Measurements from ENCODE around the gene CYP3A4. TPM values are rescaled to one million over a fixed set of nuclear protein-coding genes. Genes with fewer than 3 reads are reported as not detected.
"Not testable (repeated sequence)": the region's sequence is repeated elsewhere in the genome, so short reads cannot be mapped to it uniquely, and the experiment has no call there.

Gene CYP3A4
- total RNA-seq, 6 experiments from 2014 or later, result not detected

DNA sequence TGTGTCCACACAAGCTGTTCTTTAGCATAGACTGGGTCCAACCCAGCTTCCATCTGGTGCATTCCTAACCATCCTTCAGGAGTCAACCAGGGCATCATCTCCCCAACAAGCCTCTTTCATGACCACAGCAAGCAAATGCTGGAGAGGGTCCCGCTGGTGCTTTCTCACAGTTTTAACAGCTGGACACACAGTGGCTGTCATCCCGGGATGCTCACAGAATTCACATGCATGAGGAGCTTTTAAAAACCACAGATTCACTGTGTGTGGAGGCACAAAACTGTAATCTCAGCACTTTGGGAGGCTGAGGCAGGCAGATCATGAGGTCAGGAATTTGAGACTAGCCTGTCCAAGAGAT is 42.6 kb downstream of the CYP3A4 start:
- no peaks in the 10 kb centered on the region; the same call in 1 of the 2 replicates for H3K9me3 Mint-ChIP-seq
- no peak for DNase-seq
- TF ChIP-seq, protein P1, sequence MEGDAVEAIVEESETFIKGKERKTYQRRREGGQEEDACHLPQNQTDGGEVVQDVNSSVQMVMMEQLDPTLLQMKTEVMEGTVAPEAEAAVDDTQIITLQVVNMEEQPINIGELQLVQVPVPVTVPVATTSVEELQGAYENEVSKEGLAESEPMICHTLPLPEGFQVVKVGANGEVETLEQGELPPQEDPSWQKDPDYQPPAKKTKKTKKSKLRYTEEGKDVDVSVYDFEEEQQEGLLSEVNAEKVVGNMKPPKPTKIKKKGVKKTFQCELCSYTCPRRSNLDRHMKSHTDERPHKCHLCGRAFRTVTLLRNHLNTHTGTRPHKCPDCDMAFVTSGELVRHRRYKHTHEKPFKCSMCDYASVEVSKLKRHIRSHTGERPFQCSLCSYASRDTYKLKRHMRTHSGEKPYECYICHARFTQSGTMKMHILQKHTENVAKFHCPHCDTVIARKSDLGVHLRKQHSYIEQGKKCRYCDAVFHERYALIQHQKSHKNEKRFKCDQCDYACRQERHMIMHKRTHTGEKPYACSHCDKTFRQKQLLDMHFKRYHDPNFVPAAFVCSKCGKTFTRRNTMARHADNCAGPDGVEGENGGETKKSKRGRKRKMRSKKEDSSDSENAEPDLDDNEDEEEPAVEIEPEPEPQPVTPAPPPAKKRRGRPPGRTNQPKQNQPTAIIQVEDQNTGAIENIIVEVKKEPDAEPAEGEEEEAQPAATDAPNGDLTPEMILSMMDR (IDR thresholded peaks at IDR 0.05), result no peak
- peaks cover 26% of the 10 kb centered on the region for H3K4me1 Mint-ChIP-seq (ENCODE audit: low read depth)
- H3K4me3 Mint-ChIP-seq, result no peak overlapping the region
- H3K27ac Mint-ChIP-seq, result no peak overlapping the region
- peaks cover 5% of the 10 kb centered on the region for H3K27me3 Mint-ChIP-seq (ENCODE audit: insufficient read depth)
- no peaks in the 10 kb centered on the region for H3K36me3 Mint-ChIP-seq (ENCODE audit: low read depth)

DNA sequence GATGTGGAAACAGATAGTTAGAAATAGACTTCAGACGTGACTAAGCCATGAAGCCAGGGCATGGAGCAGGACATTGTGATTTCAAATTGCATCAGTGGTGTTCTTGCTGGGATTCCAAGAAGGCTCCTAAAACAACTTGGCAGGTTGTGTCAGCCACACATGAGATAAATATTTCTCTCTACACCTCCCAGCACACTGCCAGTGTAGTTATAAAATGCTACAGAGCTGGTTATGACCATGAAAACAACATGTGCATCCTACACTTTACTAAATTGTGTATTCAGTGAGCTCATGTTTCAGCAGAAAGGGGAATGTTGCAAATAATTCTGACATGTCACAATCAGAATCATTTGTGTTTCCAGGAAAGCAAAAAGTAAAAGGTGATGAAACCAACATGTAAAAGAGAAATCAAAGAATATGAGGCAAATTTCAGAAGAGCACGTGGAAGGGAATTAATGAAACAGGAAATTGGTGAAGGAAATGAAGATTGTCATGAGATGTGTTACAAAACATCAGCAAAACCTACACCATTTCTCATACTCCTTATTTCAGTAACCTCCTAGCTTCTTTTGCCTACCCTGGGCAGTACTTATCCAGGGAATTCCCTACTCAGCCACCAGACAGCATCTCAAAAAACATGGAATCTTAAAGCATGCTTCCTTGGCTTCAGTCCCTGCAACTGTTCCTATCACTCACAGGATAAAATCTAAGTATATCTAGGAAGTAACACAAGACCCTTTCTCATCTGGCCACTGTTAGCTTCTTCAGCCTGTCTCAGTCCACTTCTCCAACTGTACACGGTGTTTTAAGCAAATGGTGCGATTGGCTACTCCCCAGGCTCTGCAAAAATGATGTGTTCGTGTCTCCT is 43.2 kb downstream of the CYP3A4 start:
- TF ChIP-seq, protein P1 (IDR thresholded peaks at IDR 0.05), result no peak
- no peak overlapping the region for H3K27ac Mint-ChIP-seq
- DNase-seq, result peak; percentile 74
- H3K9me3 Mint-ChIP-seq, result no peaks in the 10 kb centered on the region; the same call in 1 of the 2 replicates
- H3K27me3 Mint-ChIP-seq (ENCODE audit: insufficient read depth), result peaks cover 5% of the 10 kb centered on the region
- no peak overlapping the region for H3K4me3 Mint-ChIP-seq
- no peaks in the 10 kb centered on the region for H3K36me3 Mint-ChIP-seq (ENCODE audit: low read depth)
- peaks cover 26% of the 10 kb centered on the region for H3K4me1 Mint-ChIP-seq (ENCODE audit: low read depth)

DNA sequence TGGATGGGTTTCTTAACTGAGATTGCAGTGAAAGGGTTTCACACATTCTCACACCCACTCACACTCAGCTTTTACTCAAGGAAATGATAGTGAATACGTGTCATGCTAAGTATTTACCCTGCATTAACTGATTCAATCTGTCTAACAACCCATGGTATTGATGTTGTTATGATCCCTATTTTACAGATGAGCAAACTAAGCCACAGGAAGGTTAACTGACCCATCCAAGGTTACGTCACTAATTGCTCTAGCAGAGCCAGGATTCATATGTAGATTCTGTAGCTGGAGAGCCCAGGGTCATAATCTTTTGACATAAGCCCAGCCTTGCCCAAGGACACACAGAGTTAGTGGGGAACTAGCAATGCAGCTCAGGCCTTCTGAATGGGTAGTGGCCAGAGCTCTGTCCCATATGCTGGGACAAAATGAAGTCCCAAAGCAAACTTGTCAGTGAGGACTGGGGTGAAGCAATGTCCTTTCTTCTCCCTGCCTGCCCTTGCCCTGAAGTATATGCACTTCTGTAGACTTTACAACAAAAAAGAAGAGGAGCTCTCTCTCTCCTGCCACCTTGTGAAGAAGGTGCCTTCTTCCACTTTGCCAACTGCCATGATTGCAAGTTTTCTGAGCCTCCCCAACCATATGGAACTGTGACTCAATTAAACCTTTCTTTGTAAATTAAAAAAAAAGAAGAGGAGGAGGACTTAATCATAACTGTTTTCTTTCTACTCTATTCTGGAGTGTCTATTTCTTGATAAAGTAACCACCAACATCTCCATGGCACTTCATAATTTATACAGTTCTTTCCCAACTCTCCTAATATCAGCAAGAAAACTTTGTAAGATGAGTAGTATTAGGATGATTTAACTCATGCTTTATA is 44.0 kb downstream of the CYP3A4 start:
- Mint-ChIP-seq H3K4me1 (ENCODE audit: low read depth) (peaks cover 26% of the 10 kb centered on the region), H3K27me3 (ENCODE audit: insufficient read depth) (peaks cover 7% of the 10 kb centered on the region), H3K36me3 (ENCODE audit: low read depth) (no peaks in the 10 kb centered on the region), H3K27ac (no peak overlapping the region), H3K9me3 (no peaks in the 10 kb centered on the region), H3K4me3 (no peak overlapping the region)
- TF ChIP-seq, protein P1 (IDR thresholded peaks at IDR 0.05), result no peak
- DNase-seq, result no peak

DNA sequence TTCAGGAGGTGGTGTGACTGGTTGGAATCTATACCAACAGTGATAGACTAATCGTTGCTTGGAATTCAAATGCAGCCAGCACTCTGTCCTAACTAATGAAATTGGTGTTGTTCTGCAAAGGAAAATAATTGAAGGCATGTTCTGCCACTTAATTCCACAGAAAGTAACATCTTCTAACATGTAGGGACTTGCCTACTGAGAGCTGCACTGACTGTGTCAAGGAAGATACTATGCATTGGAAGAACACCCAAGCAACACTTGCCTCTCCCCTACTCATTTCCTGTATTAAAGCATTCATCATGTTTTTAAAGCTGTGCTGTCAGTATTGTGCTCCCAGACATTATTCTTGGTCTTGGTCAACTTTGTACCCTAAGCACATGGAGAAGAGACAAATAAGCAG is 46.3 kb downstream of the CYP3A4 start:
- Mint-ChIP-seq H3K9me3 (no peaks in the 10 kb centered on the region), H3K4me1 (ENCODE audit: low read depth) (peaks cover 26% of the 10 kb centered on the region), H3K27ac (no peak overlapping the region), H3K4me3 (no peak overlapping the region), H3K27me3 (ENCODE audit: insufficient read depth) (peaks cover 14% of the 10 kb centered on the region), H3K36me3 (ENCODE audit: low read depth) (no peaks in the 10 kb centered on the region)
- TF ChIP-seq, protein P1 (IDR thresholded peaks at IDR 0.05), result no peak
- DNase-seq, result no peak

DNA sequence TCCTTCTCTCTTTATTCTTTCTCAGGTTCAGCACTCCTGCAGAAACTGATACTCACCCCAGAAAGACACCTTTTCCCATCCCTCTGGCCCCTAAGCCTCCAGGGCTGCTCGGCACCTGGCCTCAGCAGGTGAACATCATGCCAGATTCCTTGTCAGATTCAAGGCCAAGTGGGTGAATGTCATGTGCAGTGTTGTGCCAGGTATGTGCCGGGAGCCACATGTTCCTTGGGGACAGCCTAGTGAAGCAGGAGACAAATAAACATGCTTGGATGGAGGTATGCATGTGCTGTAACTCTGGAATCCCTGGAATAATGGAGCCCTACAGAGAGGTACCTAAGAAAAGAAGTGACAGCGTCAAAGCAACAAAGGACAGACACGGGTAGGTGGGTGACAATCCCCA is 47.3 kb downstream of the CYP3A4 start:
- H3K4me3 Mint-ChIP-seq, result not testable (repeated sequence)
- H3K4me1 Mint-ChIP-seq (ENCODE audit: low read depth), result peaks cover 26% of the 10 kb centered on the region

DNA sequence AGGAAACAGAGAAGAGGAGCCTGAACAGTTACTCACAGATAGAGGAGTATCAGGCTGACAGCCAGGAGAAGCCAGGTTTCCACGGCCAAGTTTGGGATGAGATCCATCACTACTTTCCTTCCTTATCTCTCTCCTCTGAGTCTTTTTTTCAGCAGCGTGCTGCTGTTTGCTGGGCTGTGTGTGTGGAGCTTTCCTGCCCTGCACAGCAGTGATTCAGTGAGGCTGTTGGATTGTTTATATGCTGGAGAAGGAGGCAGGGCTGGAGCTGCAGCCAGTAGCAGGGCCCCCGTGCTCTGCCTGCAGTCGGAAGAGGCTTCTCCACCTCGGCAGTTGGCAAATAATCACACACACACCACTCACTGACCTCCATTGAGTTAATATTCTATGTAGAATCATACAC is 49.0 kb downstream of the CYP3A4 start, which contains the start of gene CYP3A7:
TSS of gene CYP3A7 (minus strand) at position 210 of the 400 bp plus-strand sequence. CDS start at position 107, 103 bp downstream.
- TF ChIP-seq, protein P1 (IDR thresholded peaks at IDR 0.05), result no peak
- Mint-ChIP-seq H3K36me3 (ENCODE audit: low read depth) (no peaks in the 10 kb centered on the region), H3K27me3 (ENCODE audit: insufficient read depth) (peaks cover 13% of the 10 kb centered on the region), H3K4me3 (no peak within 1 kb of the TSS), H3K4me1 (ENCODE audit: low read depth) (peaks cover 12% of the 10 kb centered on the region), H3K9me3 (no peaks in the 10 kb centered on the region), H3K27ac (no peak within 1 kb of the TSS)
- DNase-seq, result no peak

More for the DNA sequence above, 47.3 kb downstream of the CYP3A4 start:
- H3K27ac Mint-ChIP-seq; H3K9me3 Mint-ChIP-seq; DNase-seq; H3K36me3 Mint-ChIP-seq (ENCODE audit: low read depth): not testable (repeated sequence)
- H3K27me3 Mint-ChIP-seq (ENCODE audit: insufficient read depth), result peaks cover 15% of the 10 kb centered on the region
